DND-41 (cell line): ENCODE measurements around the gene MFF.

Experiments
- ATAC-seq: fragments of 200-7000 bp; cut with Tn5 transposase; 3 replicates; pipeline ENCODE4 v1.9.1; 2021; ENCODE audit warnings: low read depth; ENCODE audit not compliant: insufficient read depth
- DNase-seq: peaks from one replicate; pipeline ENCODE4 v3.0.0-alpha.2; 2020
- H2AFZ ChIP-seq: 2 replicates; pipeline ENCODE4 v1.6.0; 2012; ENCODE audit warnings: low read depth, low read length
- H3K27ac ChIP-seq: 2 replicates; pipeline ENCODE4 v1.5.1; 2012; ENCODE audit warnings: low read length, inconsistent platforms
- H3K27me3 ChIP-seq: fragments of 200-600 bp; sonication (generic); 2 replicates; pipeline ENCODE4 v1.6.0; 2012; ENCODE audit warnings: low read length, mild to moderate bottlenecking, inconsistent platforms; ENCODE audit not compliant: insufficient read depth, poor library complexity
- H3K36me3 ChIP-seq: 2 replicates; pipeline ENCODE4 v1.5.1; 2012; ENCODE audit warnings: low read length, inconsistent platforms; ENCODE audit not compliant: insufficient read depth
- H3K4me1 ChIP-seq: 2 replicates; pipeline ENCODE4 v1.5.1; 2012; ENCODE audit warnings: mild to moderate bottlenecking, low read length; ENCODE audit not compliant: insufficient read depth
- H3K4me2 ChIP-seq: 2 replicates; pipeline ENCODE4 v1.6.0; 2012; ENCODE audit warnings: mild to moderate bottlenecking, moderate library complexity, low read length, inconsistent platforms; ENCODE audit not compliant: insufficient read depth
- H3K4me3 ChIP-seq, 2 experiments: fragments of 200-600 bp in 1 of 2; shearing (Covaris generic) in 1 of 2; 2 replicates each; pipeline ENCODE4 v1.5.1; 2012 to 2016; ENCODE audit warnings: inconsistent platforms in 2 of 2, low read length in 2 of 2, mild to moderate bottlenecking in 2 of 2, low read depth in 1 of 2, moderate library complexity in 1 of 2
- H3K79me2 ChIP-seq: 2 replicates; pipeline ENCODE4 v1.6.0; 2012; ENCODE audit warnings: low read length, inconsistent platforms; ENCODE audit not compliant: insufficient read depth
- H3K9ac ChIP-seq: 2 replicates; pipeline ENCODE4 v1.6.0; 2012; ENCODE audit warnings: low read depth, mild to moderate bottlenecking, inconsistent platforms, low read length, moderate library complexity
- H3K9me3 ChIP-seq: 2 replicates; pipeline ENCODE4 v1.5.1; 2012; ENCODE audit warnings: low read length, moderate library complexity, mild to moderate bottlenecking, inconsistent platforms; ENCODE audit not compliant: insufficient read depth, severe bottlenecking
- H4K20me1 ChIP-seq: 2 replicates; pipeline ENCODE4 v1.6.0; 2012; ENCODE audit warnings: low read length; ENCODE audit not compliant: insufficient read depth
- CTCF ChIP-seq: IDR thresholded peaks from 2 replicates; pipeline ENCODE4 v1.5.1; 2012; ENCODE audit warnings: borderline replicate concordance, low read length, moderate library complexity, mild to moderate bottlenecking; ENCODE audit not compliant: poor library complexity, severe bottlenecking; ENCODE audit errors: extremely low read depth
- EZH2 ChIP-seq: IDR thresholded peaks from 3 replicates; pipeline ENCODE4 v1.6.1; 2012; ENCODE audit warnings: borderline replicate concordance, low read depth, mild to moderate bottlenecking, moderate library complexity, low read length, inconsistent platforms; ENCODE audit not compliant: severe bottlenecking

The MFF gene

GRCh38 chr2:227324642-227324994 is 433 bp upstream of the MFF start:
- peak overlapping the region; percentile 97 for H3K9ac ChIP-seq
- H3K79me2 ChIP-seq, result peaks cover 49% of the 10 kb centered on the region
- H2AFZ ChIP-seq, result peak overlapping the region; percentile 84
- TF ChIP-seq CTCF (no peak), EZH2 (no peak)
- H3K9me3 ChIP-seq, result no peaks in the 10 kb centered on the region
- peak; percentile 52 for ATAC-seq
- peaks cover 9% of the 10 kb centered on the region for H3K36me3 ChIP-seq
- H3K27ac ChIP-seq, result peak overlapping the region; percentile 75
- no peaks in the 10 kb centered on the region for H3K27me3 ChIP-seq
- peaks cover 9% of the 10 kb centered on the region; the same call in 1 of the 2 replicates for H4K20me1 ChIP-seq
- H3K4me3 ChIP-seq, result peak overlapping the region; percentile 93 to 99
- peaks cover 35% of the 10 kb centered on the region for H3K4me1 ChIP-seq
- peak; percentile 49 for DNase-seq
- H3K4me2 ChIP-seq, result peak overlapping the region; percentile 71

- peaks cover 18% of the 10 kb centered on the region for H3K36me3 ChIP-seq
- TF ChIP-seq EZH2 (no peak), CTCF (no peak)
- H3K9me3 ChIP-seq, result no peaks in the 10 kb centered on the region
- H2AFZ ChIP-seq, result peak overlapping the region; percentile 84
- peak overlapping the region; percentile 71 for H3K4me2 ChIP-seq
- H4K20me1 ChIP-seq, result peaks cover 9% of the 10 kb centered on the region; the same call in 1 of the 2 replicates
- peaks cover 61% of the 10 kb centered on the region for H3K79me2 ChIP-seq
- H3K9ac ChIP-seq, result peak overlapping the region; percentile 97
- peak overlapping the region; percentile 93 to 99 for H3K4me3 ChIP-seq
- H3K4me1 ChIP-seq, result peaks cover 35% of the 10 kb centered on the region
- DNase-seq (peak; percentile 27), ATAC-seq (peak; percentile 4; the same call in 1 of the 3 replicates)
- peak overlapping the region; percentile 75 for H3K27ac ChIP-seq
- H3K27me3 ChIP-seq, result no peaks in the 10 kb centered on the region
Measured at GRCh38 chr2:227325839-227326195, 766 bp downstream of the MFF start.

- peaks cover 26% of the 10 kb centered on the region for H3K36me3 ChIP-seq
- H2AFZ ChIP-seq, result no peak overlapping the region
- H3K4me3 ChIP-seq, result peak overlapping the region in 1 of 2 experiments; percentile 93; a peak in 3 of 4 replicates
- no peaks in the 10 kb centered on the region for H3K27me3 ChIP-seq
- H3K79me2 ChIP-seq, result peaks cover 70% of the 10 kb centered on the region
- no peak for ATAC-seq
- peak overlapping the region; percentile 71 for H3K4me2 ChIP-seq
- H3K9ac ChIP-seq, result peak overlapping the region; percentile 97
- H3K9me3 ChIP-seq, result no peaks in the 10 kb centered on the region
- peaks cover 9% of the 10 kb centered on the region; the same call in 1 of the 2 replicates for H4K20me1 ChIP-seq
- TF ChIP-seq CTCF (no peak), EZH2 (no peak)
- DNase-seq, result no peak
- no peak overlapping the region for H3K27ac ChIP-seq
- peaks cover 35% of the 10 kb centered on the region for H3K4me1 ChIP-seq
Measured at GRCh38 chr2:227326783-227327182, 1.7 kb downstream of the MFF start.

- Histone ChIP-seq H3K36me3 (peaks cover 61% of the 10 kb centered on the region), H3K27me3 (no peaks in the 10 kb centered on the region), H3K4me1 (no peaks in the 10 kb centered on the region)
Measured at GRCh38 chr2:227335713-227336112, 10.7 kb downstream of the MFF start.

More at GRCh38 chr2:227335713-227336112, 10.7 kb downstream of the MFF start:
- ATAC-seq (no peak), DNase-seq (no peak)
- Histone ChIP-seq H2AFZ (no peak overlapping the region), H3K79me2 (peaks cover 17% of the 10 kb centered on the region), H3K4me3 (no peak overlapping the region), H3K4me2 (no peak overlapping the region), H3K27ac (no peak overlapping the region), H3K9me3 (no peaks in the 10 kb centered on the region), H3K9ac (no peak overlapping the region), H4K20me1 (no peaks in the 10 kb centered on the region)
- TF ChIP-seq CTCF (no peak), EZH2 (no peak)
